ENCODE data around the gene SLC25A31. TPM values are rescaled to one million over a fixed set of nuclear protein-coding genes. Genes with fewer than 3 reads are reported as not detected.

Gene SLC25A31
- polyA plus RNA-seq, 1 donor, result not detected

- DNase-seq, result no peak
These were observed 47.9 kb downstream of the SLC25A31 start for GRCh38 chr4:127778102-127778501.

GRCh38 chr4:127780598-127780997, 50.4 kb downstream of the SLC25A31 start:
- no peak for DNase-seq

- peak; percentile 68 for DNase-seq
These were observed 51.3 kb downstream of the SLC25A31 start for GRCh38 chr4:127781300-127782024.

- no peak for DNase-seq
These were observed 51.8 kb downstream of the SLC25A31 start for GRCh38 chr4:127782025-127782274.

GRCh38 chr4:127782275-127783025, 52.2 kb downstream of the SLC25A31 start, which contains the start of gene HSPA4L:
Gene HSPA4L (plus strand): TSS chr4:127782322. CDS start chr4:127782551, 229 bp downstream.
- peak; percentile 93 for DNase-seq

- peak; percentile 88 for DNase-seq
These were observed 53.0 kb downstream of the SLC25A31 start for GRCh38 chr4:127783026-127783769.

- DNase-seq, result no peak
These were observed 54.0 kb downstream of the SLC25A31 start for GRCh38 chr4:127783955-127784770.

GRCh38 chr4:127788517-127788916, 58.3 kb downstream of the SLC25A31 start:
- no peak for DNase-seq

GRCh38 chr4:127791391-127791790, 61.2 kb downstream of the SLC25A31 start:
- DNase-seq, result no peak

GRCh38 chr4:127793528-127793927, 63.3 kb downstream of the SLC25A31 start:
- DNase-seq, result no peak

- no peak for DNase-seq
These were observed 69.5 kb downstream of the SLC25A31 start for GRCh38 chr4:127799711-127800110.

- no peak for DNase-seq
These were observed 79.1 kb downstream of the SLC25A31 start for GRCh38 chr4:127809173-127809800.

- DNase-seq, result no peak
These were observed 80.4 kb downstream of the SLC25A31 start for GRCh38 chr4:127810551-127810950.

- peak; percentile 2 for DNase-seq
These were observed 92.2 kb downstream of the SLC25A31 start for GRCh38 chr4:127822430-127822829.

Other genes with a start within 250 kb of the SLC25A31 start
- 10.3 TPM for gene INTU, start 97.4 kb upstream of the SLC25A31 start, polyA plus RNA-seq (ENCODE audit: insufficient read length)
- 7.1 TPM for gene HSPA4L, start 51.9 kb downstream of the SLC25A31 start, polyA plus RNA-seq (ENCODE audit: insufficient read length)
- 8.8 TPM for gene PLK4, start 150.5 kb downstream of the SLC25A31 start, polyA plus RNA-seq (ENCODE audit: insufficient read length)
- gene MFSD8, start 234.8 kb downstream of the SLC25A31 start, polyA plus RNA-seq (ENCODE audit: insufficient read length), result 17.3 TPM
- 15.3 TPM for gene ABHD18, start 235.0 kb downstream of the SLC25A31 start, polyA plus RNA-seq (ENCODE audit: insufficient read length)